Measurements from ENCODE around the gene NANOS2.

GRCh38 chr19:45917421-45918091 is 3.0 kb upstream of the NANOS2 start:
- TF ChIP-seq CTCF (IDR thresholded peaks at IDR 0.05) (no peak), POLR2A (IDR thresholded peaks at IDR 0.05) (no peak), EP300 (IDR thresholded peaks at IDR 0.05) (no peak), POLR2AphosphoS5 (IDR thresholded peaks at IDR 0.05) (no peak)

Measured in stomach (tissue), 4 donors.